Measurements from ENCODE around the gene CACNA1C.
A peak's percentile ranks its signal among the peaks of the same experiment; 100 is the strongest.
"Not testable (repeated sequence)": the region's sequence is repeated elsewhere in the genome, so short reads cannot be mapped to it uniquely, and the experiment has no call there.

Gene CACNA1C

GRCh38 chr12:2685620-2686279 lies 633.0 kb downstream of the CACNA1C start:
- peak in 2 of 42 donors; percentile 11 to 35 for DNase-seq
- intact Hi-C loops (cut with DNase I): not testable (repeated sequence)

- intact Hi-C loops (cut with DNase I): no loop called here
- peak in 1 of 42 donors; percentile 16 for DNase-seq
Measured at GRCh38 chr12:2686280-2686646, 633.5 kb downstream of the CACNA1C start.

GRCh38 chr12:2687058-2687457 lies 634.3 kb downstream of the CACNA1C start:
- DNase-seq: peak in 1 of 42 donors; percentile 27
- intact Hi-C loops (cut with DNase I): no loop called here

GRCh38 chr12:2687726-2688125 lies 634.9 kb downstream of the CACNA1C start:
- intact Hi-C loops (cut with DNase I): no loop called here
- DNase-seq: peak in 1 of 42 donors; percentile 10

- intact Hi-C loops (cut with DNase I): no loop called here
Measured at GRCh38 chr12:2688381-2688931, 635.7 kb downstream of the CACNA1C start.

GRCh38 chr12:2689393-2689792 lies 636.6 kb downstream of the CACNA1C start:
- intact Hi-C loops (cut with DNase I): no loop called here

More at GRCh38 chr12:2688381-2688931, 635.7 kb downstream of the CACNA1C start:
- DNase-seq: no peak

GRCh38 chr12:2689879-2690278 lies 637.1 kb downstream of the CACNA1C start:
- intact Hi-C loops (cut with DNase I): no loop called here

More at GRCh38 chr12:2689393-2689792, 636.6 kb downstream of the CACNA1C start:
- DNase-seq: no peak

GRCh38 chr12:2690348-2691005 lies 637.7 kb downstream of the CACNA1C start:
- DNase-seq: no peak
- intact Hi-C loops (cut with DNase I): no loop called here

More at GRCh38 chr12:2689879-2690278, 637.1 kb downstream of the CACNA1C start:
- no peak for DNase-seq

GRCh38 chr12:2691006-2691344 lies 638.2 kb downstream of the CACNA1C start:
- no peak for DNase-seq
- intact Hi-C loops (cut with DNase I): no loop called here

GRCh38 chr12:2691345-2692071 lies 638.7 kb downstream of the CACNA1C start:
- intact Hi-C loops (cut with DNase I): no loop called here
- DNase-seq: no peak

GRCh38 chr12:2692080-2692479 lies 639.3 kb downstream of the CACNA1C start:
- intact Hi-C loops (cut with DNase I): no loop called here
- no peak for DNase-seq

- intact Hi-C loops (cut with DNase I): no loop called here
- DNase-seq: no peak
Measured at GRCh38 chr12:2693244-2693860, 640.6 kb downstream of the CACNA1C start.

- DNase-seq: no peak
- intact Hi-C loops (cut with DNase I): no loop called here
Measured at GRCh38 chr12:2693980-2694610, 641.3 kb downstream of the CACNA1C start.

GRCh38 chr12:2696136-2696535 lies 643.3 kb downstream of the CACNA1C start:
- intact Hi-C loops (cut with DNase I): no loop called here
- DNase-seq: no peak

- intact Hi-C loops (cut with DNase I): no loop called here
- no peak for DNase-seq
Measured at GRCh38 chr12:2697057-2697800, 644.4 kb downstream of the CACNA1C start.

- intact Hi-C loops (cut with DNase I): no loop called here
- DNase-seq: no peak
Measured at GRCh38 chr12:2698566-2698965, 645.8 kb downstream of the CACNA1C start.

GRCh38 chr12:2710701-2711100 lies 657.9 kb downstream of the CACNA1C start:
- DNase-seq: no peak
- intact Hi-C loops (cut with DNase I): no loop called here

- intact Hi-C loops (cut with DNase I): no loop called here
- no peak for DNase-seq
Measured at GRCh38 chr12:2719392-2719791, 666.6 kb downstream of the CACNA1C start.

All from head of caudate nucleus (tissue), 42 donors.